ENCODE data around the gene CUL7. TPM values are rescaled to one million over a fixed set of nuclear protein-coding genes. Genes with fewer than 3 reads are reported as not detected.

CUL7 gene
- total and polyA plus RNA-seq, 9 of the 15 experiments (the other 6 are each of a cell fraction or from before 2014, with no cell fraction given), result 0.44 to 20.1 (median 8.6) TPM

- TF ChIP-seq ILF3 (IDR thresholded peaks at IDR 0.05; ENCODE audit: borderline replicate concordance) (no peak), TFAP4 (CRISPR knock-in tag; IDR thresholded peaks at IDR 0.05; ENCODE audit: borderline replicate concordance) (peak; percentile 48; the same call in 1 of the 2 replicates), RB1 (IDR thresholded peaks at IDR 0.05; ENCODE audit: low read depth) (peak; percentile 43; the same call in 1 of the 2 replicates), ETV5 (CRISPR knock-in tag; IDR thresholded peaks at IDR 0.05; ENCODE audit: low read depth) (no peak), BRCA1 (IDR thresholded peaks at IDR 0.05) (no peak), BRCA1 (CRISPR knock-in tag; IDR thresholded peaks at IDR 0.05) (no peak), ZSCAN29 (IDR thresholded peaks at IDR 0.05) (no peak), HCFC1 (IDR thresholded peaks at IDR 0.05; ENCODE audit: low read depth, low read length) (no peak), HNRNPLL (IDR thresholded peaks at IDR 0.05; ENCODE audit: low read depth, low read length, poor library complexity, severe bottlenecking) (peak; percentile 81)
Measured at GRCh38 chr6:43075670-43076463, 22.2 kb upstream of the CUL7 start, which contains the start of gene PTK7 (continued).
